ENCODE measurements around the gene GSTO1. TPM values are rescaled to one million over a fixed set of nuclear protein-coding genes. Genes with fewer than 3 reads are reported as not detected.
"Not testable (repeated sequence)": the region's sequence is repeated elsewhere in the genome, so short reads cannot be mapped to it uniquely, and the experiment has no call there.

GSTO1 gene
- total and polyA plus RNA-seq, 5 donors from 2014 or later = 39.9 to 199 (median 183) TPM

GRCh38 chr10:104242545-104242944 is 12.1 kb upstream of the GSTO1 start:
- Mint-ChIP-seq H3K9me3 (peaks cover 0 to 4% (median 0%) of the 10 kb centered on the region in 7 donors), H3K27me3 (peaks cover 66% of the 10 kb centered on the region), H3K27ac (no peak overlapping the region), H3K36me3 (peaks cover 7% of the 10 kb centered on the region), H3K4me3 (no peak overlapping the region), H3K4me1 (no peaks in the 10 kb centered on the region)
- Histone ChIP-seq H3K27ac (ENCODE audit: insufficient read depth, low read length, poor library complexity, severe bottlenecking) (no peak overlapping the region), H3K27me3 (ENCODE audit: control insufficient read depth, insufficient read depth, low read length) (peaks cover 27% of the 10 kb centered on the region), H3K4me3 (ENCODE audit: low read depth, low read length) (no peak overlapping the region), H3K9me3 (ENCODE audit: control insufficient read depth in 2 of 2, low read length in 2 of 2) (peaks cover 0 to 2% of the 10 kb centered on the region in 2 experiments), H3K4me1 (ENCODE audit: control insufficient read depth, insufficient read depth, low read length, poor library complexity, severe bottlenecking) (no peaks in the 10 kb centered on the region), H3K36me3 (ENCODE audit: control insufficient read depth, insufficient read depth, low read length) (no peaks in the 10 kb centered on the region)
- DNase-seq (no peak), ATAC-seq (ENCODE audit: low read depth in 2 of 2) (no peak)

GRCh38 chr10:104243009-104243408 is 11.7 kb upstream of the GSTO1 start:
- H3K4me1 Mint-ChIP-seq; H3K9me3 ChIP-seq (ENCODE audit: control insufficient read depth in 2 of 2, low read length in 2 of 2); H3K9me3 Mint-ChIP-seq; H3K4me1 ChIP-seq (ENCODE audit: control insufficient read depth, insufficient read depth, low read length, poor library complexity, severe bottlenecking); H3K27ac ChIP-seq (ENCODE audit: insufficient read depth, low read length, poor library complexity, severe bottlenecking); H3K4me3 ChIP-seq (ENCODE audit: low read depth, low read length); DNase-seq; H3K4me3 Mint-ChIP-seq; H3K36me3 ChIP-seq (ENCODE audit: control insufficient read depth, insufficient read depth, low read length); ATAC-seq (ENCODE audit: low read depth in 2 of 2); H3K36me3 Mint-ChIP-seq: not testable (repeated sequence)
- H3K27me3 ChIP-seq (ENCODE audit: control insufficient read depth, insufficient read depth, low read length) = peaks cover 23% of the 10 kb centered on the region
- H3K27me3 Mint-ChIP-seq = peaks cover 62% of the 10 kb centered on the region
- H3K27ac Mint-ChIP-seq = peak overlapping the region in 1 of 3 donors; percentile 87

- H3K9me3 Mint-ChIP-seq = peaks cover 0 to 4% (median 0%) of the 10 kb centered on the region in 7 donors
Measured at GRCh38 chr10:104243512-104243911, 11.2 kb upstream of the GSTO1 start.

GRCh38 chr10:104245066-104245632 is 9.5 kb upstream of the GSTO1 start:
- Mint-ChIP-seq H3K36me3 (peaks cover 7% of the 10 kb centered on the region), H3K4me3 (no peak overlapping the region), H3K27me3 (peaks cover 62% of the 10 kb centered on the region), H3K27ac (no peak overlapping the region), H3K4me1 (no peaks in the 10 kb centered on the region), H3K9me3 (peaks cover 0 to 4% (median 2%) of the 10 kb centered on the region in 7 donors)
- ATAC-seq (ENCODE audit: low read depth in 2 of 2) (no peak), DNase-seq (no peak)
- Histone ChIP-seq H3K36me3 (ENCODE audit: control insufficient read depth, insufficient read depth, low read length) (no peaks in the 10 kb centered on the region), H3K4me3 (ENCODE audit: low read depth, low read length) (no peak overlapping the region), H3K9me3 (ENCODE audit: control insufficient read depth in 2 of 2, low read length in 2 of 2) (peaks cover 0 to 2% of the 10 kb centered on the region in 2 experiments), H3K4me1 (ENCODE audit: control insufficient read depth, insufficient read depth, low read length, poor library complexity, severe bottlenecking) (no peaks in the 10 kb centered on the region), H3K27ac (ENCODE audit: insufficient read depth, low read length, poor library complexity, severe bottlenecking) (no peak overlapping the region), H3K27me3 (ENCODE audit: control insufficient read depth, insufficient read depth, low read length) (peaks cover 12% of the 10 kb centered on the region)

More at GRCh38 chr10:104243512-104243911, 11.2 kb upstream of the GSTO1 start:
- ATAC-seq (ENCODE audit: low read depth in 2 of 2) = no peak
- no peaks in the 10 kb centered on the region for H3K36me3 ChIP-seq (ENCODE audit: control insufficient read depth, insufficient read depth, low read length)
- DNase-seq = no peak
- Mint-ChIP-seq H3K36me3 (peaks cover 7% of the 10 kb centered on the region), H3K4me1 (no peaks in the 10 kb centered on the region), H3K27me3 (peaks cover 63% of the 10 kb centered on the region), H3K4me3 (no peak overlapping the region), H3K27ac (peak overlapping the region in 1 of 3 donors; percentile 87)
- peaks cover 20% of the 10 kb centered on the region for H3K27me3 ChIP-seq (ENCODE audit: control insufficient read depth, insufficient read depth, low read length)
- no peaks in the 10 kb centered on the region for H3K4me1 ChIP-seq (ENCODE audit: control insufficient read depth, insufficient read depth, low read length, poor library complexity, severe bottlenecking)
- no peak overlapping the region for H3K27ac ChIP-seq (ENCODE audit: insufficient read depth, low read length, poor library complexity, severe bottlenecking)
- H3K4me3 ChIP-seq (ENCODE audit: low read depth, low read length) = no peak overlapping the region
- H3K9me3 ChIP-seq (ENCODE audit: control insufficient read depth in 2 of 2, low read length in 2 of 2) = peaks cover 0 to 2% of the 10 kb centered on the region in 2 experiments

- Histone ChIP-seq H3K27me3 (ENCODE audit: control insufficient read depth, insufficient read depth, low read length) (peaks cover 7% of the 10 kb centered on the region), H3K9me3 (ENCODE audit: control insufficient read depth in 2 of 2, low read length in 2 of 2) (peaks cover 0 to 2% of the 10 kb centered on the region in 2 experiments), H3K36me3 (ENCODE audit: control insufficient read depth, insufficient read depth, low read length) (no peaks in the 10 kb centered on the region), H3K4me3 (ENCODE audit: low read depth, low read length) (no peak overlapping the region), H3K4me1 (ENCODE audit: control insufficient read depth, insufficient read depth, low read length, poor library complexity, severe bottlenecking) (no peaks in the 10 kb centered on the region), H3K27ac (ENCODE audit: insufficient read depth, low read length, poor library complexity, severe bottlenecking) (no peak overlapping the region)
- ATAC-seq (ENCODE audit: low read depth in 2 of 2) (peak in 1 of 2 donors; percentile 50), DNase-seq (peak in 1 of 3 donors; percentile 62)
- H3K27me3 Mint-ChIP-seq = peaks cover 60% of the 10 kb centered on the region
- H3K27ac Mint-ChIP-seq = peak overlapping the region in 1 of 3 donors; percentile 56
- H3K9me3 Mint-ChIP-seq = peaks cover 0 to 4% (median 2%) of the 10 kb centered on the region in 7 donors
- no peaks in the 10 kb centered on the region for H3K4me1 Mint-ChIP-seq
- peaks cover 7% of the 10 kb centered on the region for H3K36me3 Mint-ChIP-seq
- H3K4me3 Mint-ChIP-seq = no peak overlapping the region
Measured at GRCh38 chr10:104246976-104247375, 7.7 kb upstream of the GSTO1 start.

DNA sequence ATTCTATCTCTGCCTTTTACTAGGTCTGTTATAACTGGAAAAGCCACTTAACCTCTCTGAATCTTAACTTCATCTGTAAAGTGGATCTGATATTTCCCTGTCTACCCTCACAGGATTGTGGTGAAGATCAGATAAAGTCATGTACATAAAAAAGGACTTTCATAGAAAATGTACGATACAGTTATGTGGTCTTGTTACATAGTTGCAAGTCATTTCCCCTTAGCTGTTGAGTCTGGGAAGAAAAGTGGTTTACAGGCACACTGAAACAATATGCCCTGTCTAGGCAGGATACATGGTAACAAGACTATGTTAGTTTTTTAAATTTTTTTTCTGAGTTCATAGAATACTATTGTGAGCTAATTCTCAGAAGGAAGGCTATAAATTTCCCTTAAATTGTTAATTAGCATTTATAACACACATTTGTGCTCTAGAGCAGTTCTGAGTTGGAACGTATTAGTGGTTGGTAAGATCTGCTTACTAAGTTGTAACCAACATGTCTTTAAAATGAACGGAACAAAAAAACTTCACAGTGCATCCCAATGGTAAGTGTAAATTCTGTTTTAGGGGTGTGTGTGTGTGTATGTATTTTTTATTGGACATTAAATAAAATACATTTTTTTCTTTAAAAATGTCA is 7.1 kb upstream of the GSTO1 start:
- H3K9me3 Mint-ChIP-seq = peaks cover 0 to 4% (median 2%) of the 10 kb centered on the region in 7 donors
- H3K4me1 Mint-ChIP-seq = no peaks in the 10 kb centered on the region
- peak in 1 of 2 donors; percentile 25 for ATAC-seq (ENCODE audit: low read depth in 2 of 2)

DNA sequence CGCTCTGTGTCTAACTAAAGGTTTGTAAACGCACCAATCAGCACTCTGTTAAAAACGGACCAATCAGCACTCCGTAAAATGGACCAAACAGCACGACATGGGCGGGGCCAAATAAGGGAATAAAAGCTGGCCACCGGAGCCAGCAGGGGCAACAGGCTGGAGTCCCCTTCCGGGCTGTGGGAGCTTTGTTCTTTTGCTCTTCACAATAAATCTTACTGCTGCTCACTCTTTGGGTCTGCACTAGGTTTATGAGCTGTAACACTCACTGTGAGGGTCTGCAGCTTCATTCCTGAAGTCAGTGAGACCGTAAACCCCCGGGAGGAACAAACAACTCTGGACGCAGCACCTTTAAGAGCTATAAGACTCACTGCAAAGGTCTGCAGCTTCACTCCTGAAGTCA is 5.8 kb upstream of the GSTO1 start:
- Mint-ChIP-seq H3K4me1 (peaks cover 3 to 10% (median 7%) of the 10 kb centered on the region in 4 donors), H3K27me3 (peaks cover 50% of the 10 kb centered on the region)
- H3K9me3 ChIP-seq (ENCODE audit: control insufficient read depth in 2 of 2, low read length in 2 of 2); H3K4me3 Mint-ChIP-seq; H3K36me3 ChIP-seq (ENCODE audit: control insufficient read depth, insufficient read depth, low read length); DNase-seq; H3K36me3 Mint-ChIP-seq; H3K27ac ChIP-seq (ENCODE audit: insufficient read depth, low read length, poor library complexity, severe bottlenecking); H3K9me3 Mint-ChIP-seq; H3K4me1 ChIP-seq (ENCODE audit: control insufficient read depth, insufficient read depth, low read length, poor library complexity, severe bottlenecking); H3K27me3 ChIP-seq (ENCODE audit: control insufficient read depth, insufficient read depth, low read length); H3K4me3 ChIP-seq (ENCODE audit: low read depth, low read length); ATAC-seq (ENCODE audit: low read depth in 2 of 2); H3K27ac Mint-ChIP-seq: not testable (repeated sequence)

More for the DNA sequence above, 7.1 kb upstream of the GSTO1 start:
- no peak overlapping the region for H3K27ac Mint-ChIP-seq
- Histone ChIP-seq H3K9me3 (ENCODE audit: control insufficient read depth in 2 of 2, low read length in 2 of 2) (peaks cover 0 to 2% of the 10 kb centered on the region in 2 experiments), H3K4me1 (ENCODE audit: control insufficient read depth, insufficient read depth, low read length, poor library complexity, severe bottlenecking) (no peaks in the 10 kb centered on the region), H3K36me3 (ENCODE audit: control insufficient read depth, insufficient read depth, low read length) (no peaks in the 10 kb centered on the region), H3K27ac (ENCODE audit: insufficient read depth, low read length, poor library complexity, severe bottlenecking) (no peak overlapping the region), H3K27me3 (ENCODE audit: control insufficient read depth, insufficient read depth, low read length) (peaks cover 4% of the 10 kb centered on the region), H3K4me3 (ENCODE audit: low read depth, low read length) (no peak overlapping the region)
- H3K27me3 Mint-ChIP-seq = peaks cover 56% of the 10 kb centered on the region
- peak in 1 of 3 donors; percentile 49 for DNase-seq
- H3K4me3 Mint-ChIP-seq = no peak overlapping the region
- H3K36me3 Mint-ChIP-seq = peaks cover 7% of the 10 kb centered on the region

All from CD4-positive, CD25-positive, alpha-beta regulatory T cell (primary cell).